ENCODE results near the gene TNNT2.

The TNNT2 gene

DNA sequence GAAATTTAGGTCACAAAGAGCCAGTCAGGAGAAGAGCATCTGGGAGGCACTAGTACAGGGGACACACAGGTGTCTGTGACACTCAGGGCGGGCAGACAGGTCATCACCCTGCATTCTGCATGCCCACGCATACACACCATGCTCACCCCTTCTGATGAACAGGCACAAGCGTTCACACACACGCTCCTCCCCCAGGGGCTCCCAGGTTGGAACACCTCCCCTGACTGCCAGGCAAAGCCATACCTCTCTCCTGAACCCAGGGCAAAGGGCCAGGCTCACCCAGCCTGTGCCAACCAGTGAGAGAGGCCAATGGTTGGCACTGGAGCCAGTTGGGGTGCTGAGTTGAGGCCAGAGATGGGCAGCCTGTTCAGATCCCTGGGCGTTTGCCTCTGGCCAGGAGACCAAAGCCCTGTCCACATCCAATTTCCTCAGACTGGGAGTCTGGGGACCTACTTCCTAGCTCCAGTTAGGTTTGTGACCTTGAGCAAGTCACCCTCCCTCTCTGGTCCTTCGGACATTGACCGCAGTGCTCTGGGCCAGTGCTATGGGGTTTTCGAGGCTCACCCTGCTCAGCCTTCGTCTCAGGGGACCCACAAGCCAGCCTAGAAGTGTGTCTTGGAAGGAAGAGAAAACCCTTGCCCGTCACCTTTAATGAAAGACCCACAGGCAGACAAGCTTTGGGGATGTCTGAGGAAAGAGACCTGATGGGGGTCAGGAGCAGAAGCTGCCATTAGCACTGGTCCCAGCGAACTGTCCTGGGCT, 27.4 kb upstream of the TNNT2 start:
- H3K4me3 ChIP-seq (ENCODE audit: control insufficient read depth in 1 of 7, extremely low read depth in 1 of 7, insufficient read depth in 4 of 7, low read depth in 2 of 7, low read length in 6 of 7), result no peak overlapping the region
- H3K36me3 ChIP-seq (ENCODE audit: control insufficient read depth in 4 of 4, insufficient read depth in 4 of 4, low read length in 3 of 4), result no peaks in the 10 kb centered on the region
- H3K4me1 ChIP-seq (ENCODE audit: control extremely low read depth in 1 of 4, control insufficient read depth in 4 of 4, insufficient read depth in 4 of 4, low read length in 3 of 4), result no peaks in the 10 kb centered on the region
- POLR2A ChIA-PET, result no interaction called here
- no peak overlapping the region for H3K27ac ChIP-seq (ENCODE audit: insufficient read depth in 1 of 2, low read depth in 1 of 2, low read length in 2 of 2, poor library complexity in 1 of 2, severe bottlenecking in 2 of 2)
- no peak for DNase-seq
- 93% methylated on average over 9 of the region's 11 CpGs for WGBS (ENCODE audit: insufficient coverage)
- no peaks in the 10 kb centered on the region for H3K9me3 ChIP-seq (ENCODE audit: control extremely low read depth in 1 of 5, control insufficient read depth in 4 of 5, insufficient read depth in 2 of 5, low read depth in 1 of 5, low read length in 4 of 5)
- peaks cover 12 to 45% (median 20%) of the 10 kb centered on the region in 5 experiments for H3K27me3 ChIP-seq (replicated peaks in 2 of 5; ENCODE audit: control insufficient read depth in 4 of 5, insufficient read depth in 5 of 5, low read length in 4 of 5)
- CTCF ChIA-PET, result interaction anchor here (0.9 to 5.5 kb wide), 7 partner anchors 10 to 55 kb away, joined by 3 to 24 read pairs (median 4); no protein-coding TSS in a partner anchor

DNA sequence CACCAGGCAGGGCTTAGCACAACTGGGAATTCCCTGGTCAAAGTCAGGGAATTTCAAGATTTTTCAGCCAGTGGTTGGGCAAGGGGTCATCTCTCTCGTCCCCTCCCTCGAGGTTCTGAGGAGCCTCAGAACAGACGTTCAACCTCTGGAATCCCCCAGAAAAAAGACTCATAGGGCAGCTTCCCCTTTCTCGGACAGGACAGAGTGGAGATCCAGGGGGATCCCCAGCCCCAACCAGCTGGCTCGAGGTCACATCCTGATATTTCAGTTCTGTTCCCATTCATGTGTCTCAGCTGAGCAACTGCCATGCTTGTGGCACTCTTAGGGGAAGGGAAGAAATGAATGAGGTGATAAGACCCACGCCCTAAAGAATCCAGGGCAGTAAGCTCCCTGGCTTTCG, 26.6 kb upstream of the TNNT2 start:
- H3K9me3 ChIP-seq (ENCODE audit: control extremely low read depth in 1 of 5, control insufficient read depth in 4 of 5, insufficient read depth in 2 of 5, low read depth in 1 of 5, low read length in 4 of 5), result no peaks in the 10 kb centered on the region
- no peaks in the 10 kb centered on the region for H3K36me3 ChIP-seq (ENCODE audit: control insufficient read depth in 4 of 4, insufficient read depth in 4 of 4, low read length in 3 of 4)
- no peak overlapping the region for H3K4me3 ChIP-seq (ENCODE audit: control insufficient read depth in 1 of 7, extremely low read depth in 1 of 7, insufficient read depth in 4 of 7, low read depth in 2 of 7, low read length in 6 of 7)
- ChIA-PET POLR2A (no interaction called here), CTCF (interaction anchor here (0.5 to 4.1 kb wide), 3 partner anchors 10 to 241 kb away, joined by 3 to 14 read pairs (median 4); no protein-coding TSS in a partner anchor)
- peak in 1 of 3 donors; percentile 22 for DNase-seq
- H3K27ac ChIP-seq (ENCODE audit: insufficient read depth in 1 of 2, low read depth in 1 of 2, low read length in 2 of 2, poor library complexity in 1 of 2, severe bottlenecking in 2 of 2), result no peak overlapping the region
- 15% methylated on average over 2 of the region's 7 CpGs for WGBS (ENCODE audit: insufficient coverage)
- peaks cover 0 to 6% (median 3%) of the 10 kb centered on the region in 4 experiments for H3K4me1 ChIP-seq (ENCODE audit: control extremely low read depth in 1 of 4, control insufficient read depth in 4 of 4, insufficient read depth in 4 of 4, low read length in 3 of 4)
- peaks cover 12 to 54% (median 26%) of the 10 kb centered on the region in 5 experiments for H3K27me3 ChIP-seq (replicated peaks in 2 of 5; ENCODE audit: control insufficient read depth in 4 of 5, insufficient read depth in 5 of 5, low read length in 4 of 5)

DNA sequence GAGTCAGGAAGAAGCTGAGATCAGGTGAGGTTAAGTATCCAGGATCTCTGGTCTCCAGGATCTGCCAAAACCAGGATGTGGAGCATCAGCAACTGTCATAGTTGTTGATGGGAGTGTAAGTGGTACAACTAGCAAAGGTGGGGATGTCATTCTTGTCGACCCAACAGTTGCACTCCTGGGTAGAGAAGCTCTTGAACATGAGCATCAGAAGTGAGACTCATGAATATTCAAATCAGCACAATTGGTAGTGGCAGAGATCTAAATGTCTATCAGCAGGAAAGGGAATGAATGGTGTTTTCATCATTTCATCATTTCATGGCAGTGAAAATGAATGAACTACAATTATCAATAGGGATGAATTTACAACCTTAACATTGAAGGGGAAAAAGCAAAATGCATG, 25.9 kb upstream of the TNNT2 start:
- peaks cover 0 to 6% (median 3%) of the 10 kb centered on the region in 4 experiments for H3K4me1 ChIP-seq (ENCODE audit: control extremely low read depth in 1 of 4, control insufficient read depth in 4 of 4, insufficient read depth in 4 of 4, low read length in 3 of 4)
- ChIA-PET CTCF (interaction anchor here (0.5 to 1.6 kb wide), 3 partner anchors 9 to 240 kb away, joined by 3 to 4 read pairs (median 3); no protein-coding TSS in a partner anchor), POLR2A (no interaction called here)
- DNase-seq, result no peak
- H3K36me3 ChIP-seq (ENCODE audit: control insufficient read depth in 4 of 4, insufficient read depth in 4 of 4, low read length in 3 of 4), result no peaks in the 10 kb centered on the region
- H3K27ac ChIP-seq (ENCODE audit: insufficient read depth in 1 of 2, low read depth in 1 of 2, low read length in 2 of 2, poor library complexity in 1 of 2, severe bottlenecking in 2 of 2), result no peak overlapping the region
- 100% methylated on average over 1 of the region's 1 CpG for WGBS (ENCODE audit: insufficient coverage)
- peaks cover 12 to 61% (median 30%) of the 10 kb centered on the region in 5 experiments for H3K27me3 ChIP-seq (replicated peaks in 2 of 5; ENCODE audit: control insufficient read depth in 4 of 5, insufficient read depth in 5 of 5, low read length in 4 of 5)
- H3K4me3 ChIP-seq (ENCODE audit: control insufficient read depth in 1 of 7, extremely low read depth in 1 of 7, insufficient read depth in 4 of 7, low read depth in 2 of 7, low read length in 6 of 7), result no peak overlapping the region
- no peaks in the 10 kb centered on the region for H3K9me3 ChIP-seq (ENCODE audit: control extremely low read depth in 1 of 5, control insufficient read depth in 4 of 5, insufficient read depth in 2 of 5, low read depth in 1 of 5, low read length in 4 of 5)

DNA sequence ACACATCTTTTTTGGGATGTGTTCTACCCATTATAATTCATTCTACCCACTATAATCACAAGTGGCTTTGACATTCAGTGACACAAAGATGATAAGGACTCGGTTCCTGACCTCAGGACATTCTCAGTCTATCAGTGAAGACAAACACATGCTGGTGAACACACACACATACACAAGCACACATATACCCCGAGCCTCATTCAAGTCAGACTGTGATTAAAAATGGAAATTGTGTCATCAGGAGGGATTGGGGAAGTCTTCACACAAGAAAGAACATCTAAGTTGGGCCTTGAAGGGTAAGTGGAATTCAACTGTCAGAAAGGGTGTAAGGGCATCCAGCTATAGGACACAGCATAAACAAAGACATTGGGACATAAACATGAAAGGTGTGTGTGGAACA, 24.2 kb upstream of the TNNT2 start:
- Histone ChIP-seq H3K27ac (ENCODE audit: insufficient read depth in 1 of 2, low read depth in 1 of 2, low read length in 2 of 2, poor library complexity in 1 of 2, severe bottlenecking in 2 of 2) (no peak overlapping the region), H3K36me3 (ENCODE audit: control insufficient read depth in 4 of 4, insufficient read depth in 4 of 4, low read length in 3 of 4) (no peaks in the 10 kb centered on the region), H3K4me1 (ENCODE audit: control extremely low read depth in 1 of 4, control insufficient read depth in 4 of 4, insufficient read depth in 4 of 4, low read length in 3 of 4) (peaks cover 0 to 6% (median 3%) of the 10 kb centered on the region in 4 experiments), H3K27me3 (replicated peaks in 2 of 5; ENCODE audit: control insufficient read depth in 4 of 5, insufficient read depth in 5 of 5, low read length in 4 of 5) (peaks cover 12 to 76% (median 35%) of the 10 kb centered on the region in 5 experiments), H3K9me3 (ENCODE audit: control extremely low read depth in 1 of 5, control insufficient read depth in 4 of 5, insufficient read depth in 2 of 5, low read depth in 1 of 5, low read length in 4 of 5) (no peaks in the 10 kb centered on the region), H3K4me3 (ENCODE audit: control insufficient read depth in 1 of 7, extremely low read depth in 1 of 7, insufficient read depth in 4 of 7, low read depth in 2 of 7, low read length in 6 of 7) (no peak overlapping the region)
- 80% methylated on average over 1 of the region's 2 CpGs for WGBS (ENCODE audit: insufficient coverage)
- POLR2A ChIA-PET, result no interaction called here
- CTCF ChIA-PET, result interaction anchor here (1.1 to 1.3 kb wide), 3 partner anchors 8 to 80 kb away, joined by 3 read pairs; no protein-coding TSS in a partner anchor
- DNase-seq, result no peak

DNA sequence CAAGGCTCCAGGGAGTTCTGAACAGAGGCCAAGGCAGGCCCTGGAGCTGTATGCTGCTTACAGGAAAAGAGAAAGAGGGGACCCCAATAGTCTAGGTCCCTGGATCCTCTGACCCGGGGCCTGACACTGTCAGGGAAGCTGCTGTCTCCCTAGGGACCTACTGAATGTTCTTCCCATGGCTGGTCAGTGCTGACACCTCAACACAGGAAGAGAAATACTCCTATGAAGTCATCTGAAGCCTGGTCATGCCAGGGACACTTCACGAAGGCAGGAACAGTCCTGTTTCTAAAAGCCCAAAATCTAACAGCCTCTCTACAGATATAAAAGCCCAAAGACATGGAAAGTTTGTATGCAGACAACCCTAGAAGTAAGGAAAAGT, 23.4 kb upstream of the TNNT2 start:
- peaks cover 0 to 6% (median 3%) of the 10 kb centered on the region in 4 experiments for H3K4me1 ChIP-seq (ENCODE audit: control extremely low read depth in 1 of 4, control insufficient read depth in 4 of 4, insufficient read depth in 4 of 4, low read length in 3 of 4)
- no peaks in the 10 kb centered on the region for H3K36me3 ChIP-seq (ENCODE audit: control insufficient read depth in 4 of 4, insufficient read depth in 4 of 4, low read length in 3 of 4)
- H3K27ac ChIP-seq (ENCODE audit: insufficient read depth in 1 of 2, low read depth in 1 of 2, low read length in 2 of 2, poor library complexity in 1 of 2, severe bottlenecking in 2 of 2), result no peak overlapping the region
- no peaks in the 10 kb centered on the region for H3K9me3 ChIP-seq (ENCODE audit: control extremely low read depth in 1 of 5, control insufficient read depth in 4 of 5, insufficient read depth in 2 of 5, low read depth in 1 of 5, low read length in 4 of 5)
- CTCF ChIA-PET, result interaction anchor here (0.9 to 2.1 kb wide), 4 partner anchors 9 to 15 kb away, joined by 3 to 8 read pairs (median 4); no protein-coding TSS in a partner anchor
- H3K27me3 ChIP-seq (replicated peaks in 2 of 5; ENCODE audit: control insufficient read depth in 4 of 5, insufficient read depth in 5 of 5, low read length in 4 of 5), result peaks cover 12 to 76% (median 39%) of the 10 kb centered on the region in 5 experiments
- DNase-seq, result no peak
- H3K4me3 ChIP-seq (ENCODE audit: control insufficient read depth in 1 of 7, extremely low read depth in 1 of 7, insufficient read depth in 4 of 7, low read depth in 2 of 7, low read length in 6 of 7), result no peak overlapping the region
- POLR2A ChIA-PET, result no interaction called here
- 100% methylated on average over 1 of the region's 2 CpGs for WGBS (ENCODE audit: insufficient coverage)

DNA sequence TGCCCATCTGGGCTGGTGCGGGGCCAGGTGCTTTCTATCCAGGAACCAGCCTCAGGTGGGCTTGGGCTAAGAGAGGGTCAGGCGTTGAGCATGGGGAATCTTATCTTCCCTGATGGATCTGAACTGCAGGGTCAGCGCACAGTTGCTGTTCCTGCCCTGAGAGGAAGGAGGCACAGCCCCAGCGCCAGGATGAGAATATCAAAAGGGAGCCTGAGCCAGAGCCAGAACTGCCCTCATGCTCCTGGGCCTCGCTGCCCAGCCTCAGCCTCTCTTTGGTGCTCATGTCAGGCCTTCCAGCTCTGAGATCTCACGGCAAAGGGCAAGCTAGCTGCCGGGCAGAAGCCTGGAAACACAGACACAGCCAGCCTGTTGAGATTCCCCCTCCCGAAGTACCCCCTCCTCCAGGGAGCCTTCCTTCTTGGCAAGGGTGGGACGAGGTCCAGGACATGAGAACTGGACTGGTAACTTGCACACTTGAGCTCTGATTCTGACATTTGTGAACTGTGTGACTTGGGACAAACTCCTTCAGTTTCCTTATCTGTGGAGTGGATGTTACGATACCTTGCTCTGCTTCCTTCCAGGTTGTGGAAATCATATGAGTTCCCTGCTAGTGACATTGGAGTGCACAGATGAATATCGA, 22.9 kb upstream of the TNNT2 start:
- H3K9me3 ChIP-seq (ENCODE audit: control extremely low read depth in 1 of 5, control insufficient read depth in 4 of 5, insufficient read depth in 2 of 5, low read depth in 1 of 5, low read length in 4 of 5), result no peaks in the 10 kb centered on the region
- H3K4me1 ChIP-seq (ENCODE audit: control extremely low read depth in 1 of 4, control insufficient read depth in 4 of 4, insufficient read depth in 4 of 4, low read length in 3 of 4), result peaks cover 0 to 6% (median 3%) of the 10 kb centered on the region in 4 experiments
- 94% methylated on average over 9 of the region's 11 CpGs for WGBS (ENCODE audit: insufficient coverage)
- H3K36me3 ChIP-seq (ENCODE audit: control insufficient read depth in 4 of 4, insufficient read depth in 4 of 4, low read length in 3 of 4), result no peaks in the 10 kb centered on the region
- ChIA-PET POLR2A (no interaction called here), CTCF (interaction anchor here (0.9 to 2.1 kb wide), 3 partner anchors 10 to 15 kb away, joined by 3 to 8 read pairs (median 5); no protein-coding TSS in a partner anchor)
- H3K27ac ChIP-seq (ENCODE audit: insufficient read depth in 1 of 2, low read depth in 1 of 2, low read length in 2 of 2, poor library complexity in 1 of 2, severe bottlenecking in 2 of 2), result no peak overlapping the region
- no peak overlapping the region for H3K4me3 ChIP-seq (ENCODE audit: control insufficient read depth in 1 of 7, extremely low read depth in 1 of 7, insufficient read depth in 4 of 7, low read depth in 2 of 7, low read length in 6 of 7)
- DNase-seq, result no peak
- H3K27me3 ChIP-seq (replicated peaks in 2 of 5; ENCODE audit: control insufficient read depth in 4 of 5, insufficient read depth in 5 of 5, low read length in 4 of 5), result peaks cover 12 to 76% (median 39%) of the 10 kb centered on the region in 5 experiments
